Activated CD4-positive, alpha-beta T cell treated with anti-CD3 and anti-CD28 coated beads for 36 hours (primary cell): ENCODE results near the gene TNIP3. TPM values are rescaled to one million over a fixed set of nuclear protein-coding genes. Genes with fewer than 3 reads are reported as not detected.

Experiments
- ATAC-seq: fragments of 200-7000 bp; cut with Tn5 transposase; one replicate; pipeline ENCODE4 v1.10.0; 2021; ENCODE audit warnings: mild to moderate bottlenecking, moderate library complexity
- CTCF ChIA-PET: fragments of 350-600 bp; sonication (Branson Sonifier 250); formaldehyde crosslinking; loops from one replicate; lab custom pipeline; 2021; ENCODE audit warnings: antibody characterized with exemption; lab: Charles Lee
- POLR2A ChIA-PET: fragments of 350-600 bp; sonication (Branson Sonifier 250); formaldehyde crosslinking; loops from one replicate; lab custom pipeline; 2021; ENCODE audit warnings: antibody characterized with exemption, inconsistent platforms; lab: Charles Lee
- DNase-seq: peaks from one replicate; pipeline ENCODE4 v3.0.0-alpha.2; 2020
- H3K27ac Mint-ChIP-seq: one replicate; pipeline ENCODE4 v1.8.0; 2021; ENCODE audit warnings: mixed read lengths
- H3K27me3 Mint-ChIP-seq: one replicate; pipeline ENCODE4 v1.8.0; 2021; ENCODE audit warnings: mixed read lengths
- H3K36me3 Mint-ChIP-seq: one replicate; pipeline ENCODE4 v1.8.0; 2021; ENCODE audit warnings: low read depth, mixed read lengths
- H3K4me1 Mint-ChIP-seq: one replicate; pipeline ENCODE4 v1.8.0; 2021; ENCODE audit warnings: mixed read lengths
- H3K4me3 Mint-ChIP-seq: one replicate; pipeline ENCODE4 v1.8.0; 2021; ENCODE audit warnings: mild to moderate bottlenecking, moderate library complexity, mixed read lengths
- H3K9me3 Mint-ChIP-seq: one replicate; pipeline ENCODE4 v1.8.0; 2021; ENCODE audit warnings: low read depth, mixed read lengths
- intact Hi-C, 2 experiments: fragments of 100-400 bp; cut with DNase I in 1 of 2; cut with micrococcal nuclease in 1 of 2; formaldehyde crosslinking; loops; one replicate each; pipeline versions ENCODE4 v1.14.2 to v1.15.1; 2022 to 2024; cut with DNase I, micrococcal nuclease
- total RNA-seq, 2 experiments: library from RNA; stranded (reverse); gene quantifications; one replicate each; pipeline ENCODE4 v1.2.3, GENCODE V29; 2021

TNIP3 gene
- total RNA-seq, 2 experiments from 2014 or later: 3.7 to 4.8 TPM

GRCh38 chr4:121192013-121192412 lies 27.9 kb upstream of the TNIP3 start:
- Mint-ChIP-seq H3K36me3 (peaks cover 2% of the 10 kb centered on the region), H3K4me3 (peak overlapping the region; percentile 42), H3K27ac (no peak overlapping the region), H3K27me3 (no peaks in the 10 kb centered on the region), H3K9me3 (no peaks in the 10 kb centered on the region), H3K4me1 (peaks cover 63% of the 10 kb centered on the region)
- ChIA-PET POLR2A (no interaction called here), CTCF (interaction anchor here (0.5 to 6.6 kb wide), 58 partner anchors 9 to 462 kb away, joined by 3 to 60 read pairs (median 4); partner anchors contain the start of genes QRFPR and TNIP3)
- intact Hi-C loops: loop anchor here (1.0 to 5.0 kb wide), 7 partner anchors 35 to 535 kb away; no protein-coding TSS in a partner anchor
- DNase-seq: no peak
- no peak for ATAC-seq

- Mint-ChIP-seq H3K9me3 (no peaks in the 10 kb centered on the region), H3K4me3 (no peak overlapping the region), H3K36me3 (peaks cover 2% of the 10 kb centered on the region), H3K27me3 (no peaks in the 10 kb centered on the region), H3K27ac (no peak overlapping the region), H3K4me1 (peaks cover 64% of the 10 kb centered on the region)
- ATAC-seq (no peak), DNase-seq (no peak)
- intact Hi-C loops: loop anchor here (2.0 to 5.0 kb wide), 3 partner anchors 35 to 536 kb away; no protein-coding TSS in a partner anchor
- ChIA-PET POLR2A (no interaction called here), CTCF (interaction anchor here (1.1 to 6.6 kb wide), 17 partner anchors 8 to 1036 kb away, joined by 3 to 60 read pairs (median 10); no protein-coding TSS in a partner anchor)
Measured at GRCh38 chr4:121191361-121191760, 27.2 kb upstream of the TNIP3 start.

DNA sequence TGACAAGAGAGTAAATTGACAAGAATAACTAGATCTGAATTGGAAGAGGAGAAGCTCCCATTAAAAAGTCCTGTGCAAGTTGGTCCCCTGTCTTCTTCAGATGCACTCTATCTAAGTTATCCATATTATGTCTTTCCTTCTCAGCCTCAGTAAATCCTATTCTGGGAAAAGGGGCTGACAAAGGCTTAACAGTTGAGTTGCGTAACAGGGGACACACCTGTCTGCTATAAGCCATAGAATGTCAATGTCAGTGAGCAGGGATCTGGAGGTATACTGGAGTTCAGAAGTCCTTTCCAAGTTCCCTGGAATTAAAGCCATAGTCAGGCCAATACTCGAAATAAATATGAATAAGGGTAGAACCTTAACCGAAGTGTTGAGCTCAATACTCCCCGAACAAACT lies 26.3 kb upstream of the TNIP3 start:
- Mint-ChIP-seq H3K4me1 (peaks cover 67% of the 10 kb centered on the region), H3K27me3 (no peaks in the 10 kb centered on the region), H3K9me3 (no peaks in the 10 kb centered on the region), H3K27ac (peak overlapping the region; percentile 81), H3K36me3 (peaks cover 2% of the 10 kb centered on the region), H3K4me3 (no peak overlapping the region)
- ChIA-PET CTCF (interaction anchor here (0.8 to 6.6 kb wide), 14 partner anchors 7 to 1035 kb away, joined by 3 to 60 read pairs (median 4); no protein-coding TSS in a partner anchor), POLR2A (no interaction called here)
- intact Hi-C loops: loop anchor here (2.0 to 5.0 kb wide), 3 partner anchors 36 to 537 kb away; no protein-coding TSS in a partner anchor
- no peak for ATAC-seq
- DNase-seq: no peak

DNA sequence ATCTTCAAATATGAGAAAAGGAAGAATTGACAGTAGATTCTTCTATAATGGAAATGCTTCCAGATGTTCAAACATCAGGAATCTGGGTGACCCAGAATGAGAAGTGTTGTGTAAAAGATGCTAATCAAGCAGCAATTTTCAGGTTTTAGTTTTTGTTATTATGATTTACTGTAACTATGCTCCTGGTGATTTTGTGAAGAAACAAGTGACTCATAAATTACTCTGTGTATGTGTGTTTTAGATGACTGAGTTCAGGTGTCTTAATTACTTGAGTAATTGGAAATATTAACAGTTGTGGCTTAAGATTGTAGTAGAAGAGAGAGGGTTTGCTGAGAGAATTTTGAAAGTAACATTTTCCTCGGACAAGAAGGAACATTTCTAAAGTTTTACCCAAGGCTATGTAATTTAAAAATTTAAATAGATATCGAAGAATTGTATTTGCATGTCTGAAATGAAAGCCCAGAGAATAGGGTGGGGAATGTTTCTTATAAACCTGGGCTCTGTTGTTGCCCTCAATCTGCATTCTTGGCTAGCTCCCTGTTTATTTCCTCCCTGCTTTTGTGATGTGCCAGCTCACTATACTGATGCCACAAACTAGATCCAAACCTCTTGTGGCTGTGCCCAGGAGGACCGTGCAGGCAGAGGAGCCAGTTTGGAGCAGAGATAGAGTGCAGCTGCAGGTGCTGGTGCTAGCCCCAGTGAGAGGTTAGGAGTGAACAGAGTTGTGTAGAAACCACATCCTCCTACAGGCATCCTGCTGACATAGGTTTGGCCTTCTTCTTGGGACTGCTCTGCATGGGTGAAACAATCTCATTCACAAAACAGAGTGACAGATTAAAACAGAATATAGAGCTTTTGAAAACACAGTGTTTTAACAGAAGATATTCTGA lies 25.4 kb upstream of the TNIP3 start:
- no peaks in the 10 kb centered on the region for H3K27me3 Mint-ChIP-seq
- ATAC-seq (peak; percentile 94), DNase-seq (peak; percentile 58)
- no peaks in the 10 kb centered on the region for H3K9me3 Mint-ChIP-seq
- peaks cover 69% of the 10 kb centered on the region for H3K4me1 Mint-ChIP-seq
- CTCF ChIA-PET: interaction anchor here (0.6 to 6.6 kb wide), 9 partner anchors 9 to 119 kb away, joined by 3 to 60 read pairs (median 4); no protein-coding TSS in a partner anchor
- peak overlapping the region; percentile 24 for H3K4me3 Mint-ChIP-seq
- H3K36me3 Mint-ChIP-seq: peaks cover 4% of the 10 kb centered on the region
- intact Hi-C loops: loop anchor here (1.0 to 5.0 kb wide), 4 partner anchors 9 to 538 kb away; no protein-coding TSS in a partner anchor
- POLR2A ChIA-PET: no interaction called here
- peak overlapping the region; percentile 81 for H3K27ac Mint-ChIP-seq

DNA sequence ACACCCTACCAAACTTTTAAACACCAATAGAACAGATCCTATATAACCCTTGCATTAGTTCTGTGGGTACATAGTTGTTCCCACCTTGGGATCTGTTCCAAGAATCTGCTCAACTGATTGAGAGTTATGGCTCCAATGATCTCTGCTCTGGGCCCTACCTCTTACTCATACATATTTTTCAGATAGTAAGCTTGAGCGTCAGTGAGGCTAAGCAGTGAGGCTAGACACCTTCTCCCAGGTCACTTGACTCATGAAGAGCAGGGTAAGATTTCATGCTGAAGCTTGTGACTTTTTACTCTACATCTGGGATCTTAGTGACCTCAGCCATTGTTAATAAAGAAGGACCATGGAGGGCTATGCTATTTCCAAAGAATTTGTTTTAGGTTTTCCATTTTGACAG lies 23.1 kb upstream of the TNIP3 start:
- ChIA-PET CTCF (interaction anchor here (0.5 to 6.6 kb wide), 6 partner anchors 10 to 121 kb away, joined by 3 to 60 read pairs (median 5); no protein-coding TSS in a partner anchor), POLR2A (no interaction called here)
- no peak overlapping the region for H3K4me3 Mint-ChIP-seq
- DNase-seq: no peak
- H3K36me3 Mint-ChIP-seq: peaks cover 8% of the 10 kb centered on the region
- no peaks in the 10 kb centered on the region for H3K9me3 Mint-ChIP-seq
- no peak for ATAC-seq
- H3K27ac Mint-ChIP-seq: no peak overlapping the region
- peaks cover 68% of the 10 kb centered on the region for H3K4me1 Mint-ChIP-seq
- no peaks in the 10 kb centered on the region for H3K27me3 Mint-ChIP-seq
- intact Hi-C loops: no loop called here

GRCh38 chr4:121185960-121186359 lies 21.8 kb upstream of the TNIP3 start:
- Mint-ChIP-seq H3K27me3 (no peaks in the 10 kb centered on the region), H3K4me3 (no peak overlapping the region), H3K4me1 (peaks cover 67% of the 10 kb centered on the region), H3K36me3 (peaks cover 11% of the 10 kb centered on the region), H3K27ac (no peak overlapping the region), H3K9me3 (no peaks in the 10 kb centered on the region)
- ATAC-seq: no peak
- no peak for DNase-seq
- POLR2A ChIA-PET: no interaction called here
- CTCF ChIA-PET: interaction anchor here (1.5 kb wide), 1 partner anchor 62 kb away, joined by 3 read pairs; no protein-coding TSS in a partner anchor
- intact Hi-C loops: no loop called here

GRCh38 chr4:121183989-121184388 lies 19.9 kb upstream of the TNIP3 start:
- Mint-ChIP-seq H3K4me3 (no peak overlapping the region), H3K9me3 (peaks cover 2% of the 10 kb centered on the region), H3K27me3 (no peaks in the 10 kb centered on the region), H3K4me1 (peaks cover 67% of the 10 kb centered on the region), H3K36me3 (peaks cover 20% of the 10 kb centered on the region), H3K27ac (no peak overlapping the region)
- intact Hi-C loops: loop anchor here in 1 of 2 experiments (5.0 kb wide), 1 partner anchor 47 kb away; no protein-coding TSS in a partner anchor
- no peak for ATAC-seq
- CTCF ChIA-PET: interaction anchor here (1.4 to 3.5 kb wide), 2 partner anchors 8 to 123 kb away, joined by 3 to 31 read pairs; no protein-coding TSS in a partner anchor
- POLR2A ChIA-PET: no interaction called here
- no peak for DNase-seq

DNA sequence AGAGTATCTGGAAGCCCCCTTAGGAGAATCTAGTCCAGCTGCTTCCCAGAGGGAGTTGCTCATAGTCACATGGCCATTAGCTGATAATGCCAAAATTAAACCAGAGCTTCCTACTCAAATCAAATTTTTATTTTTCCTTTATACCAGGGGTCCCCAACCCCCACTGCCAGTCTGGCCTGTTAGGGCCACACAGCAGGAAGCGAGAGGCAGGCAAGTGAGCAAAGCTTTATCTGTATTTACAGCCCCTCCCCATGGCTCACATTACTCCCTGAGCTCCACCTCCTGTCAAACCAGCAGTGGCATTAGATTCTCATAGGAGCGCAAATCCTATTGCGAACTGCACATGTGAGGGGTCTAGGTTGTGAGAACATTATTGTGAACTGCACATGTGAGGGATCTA lies 19.2 kb upstream of the TNIP3 start:
- ATAC-seq (no peak), DNase-seq (no peak)
- ChIA-PET CTCF (interaction anchor here (0.7 to 3.5 kb wide), 5 partner anchors 8 to 184 kb away, joined by 3 to 31 read pairs (median 3); no protein-coding TSS in a partner anchor), POLR2A (no interaction called here)
- Mint-ChIP-seq H3K4me1 (peaks cover 67% of the 10 kb centered on the region), H3K9me3 (peaks cover 2% of the 10 kb centered on the region), H3K36me3 (peaks cover 23% of the 10 kb centered on the region), H3K27ac (no peak overlapping the region), H3K27me3 (no peaks in the 10 kb centered on the region), H3K4me3 (no peak overlapping the region)
- intact Hi-C loops: loop anchor here in 1 of 2 experiments (5.0 kb wide), 1 partner anchor 46 kb away; no protein-coding TSS in a partner anchor

DNA sequence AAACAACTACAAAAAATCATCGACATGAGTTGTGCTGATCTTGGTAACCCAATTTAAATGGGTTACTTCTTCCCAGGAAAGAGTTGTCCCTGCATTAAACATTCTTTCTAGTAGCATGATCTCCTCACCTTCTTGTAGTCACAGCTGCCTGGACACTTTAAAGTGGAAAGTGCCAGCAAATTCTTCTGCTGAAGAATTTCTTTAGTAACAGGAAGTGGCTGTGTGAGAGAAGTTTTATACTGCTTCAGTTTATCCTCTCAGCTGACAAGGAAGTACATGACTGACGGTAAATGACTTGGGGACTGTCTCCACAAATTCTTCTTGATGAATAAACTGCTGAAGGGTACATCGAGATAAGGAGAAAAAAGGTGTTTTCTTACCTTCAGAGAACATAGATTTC lies 18.2 kb upstream of the TNIP3 start:
- Mint-ChIP-seq H3K4me3 (peak overlapping the region; percentile 73), H3K9me3 (peaks cover 2% of the 10 kb centered on the region), H3K27me3 (no peaks in the 10 kb centered on the region), H3K4me1 (peaks cover 70% of the 10 kb centered on the region), H3K36me3 (peaks cover 21% of the 10 kb centered on the region), H3K27ac (peak overlapping the region; percentile 93)
- POLR2A ChIA-PET: no interaction called here
- intact Hi-C loops: loop anchor here in 1 of 2 experiments (5.0 kb wide), 1 partner anchor 45 kb away; no protein-coding TSS in a partner anchor
- CTCF ChIA-PET: interaction anchor here (0.6 to 3.5 kb wide), 6 partner anchors 10 to 1740 kb away, joined by 3 to 31 read pairs (median 3); partner anchors contain the start of gene NUDT6
- DNase-seq: peak; percentile 20
- ATAC-seq: peak; percentile 57

DNA sequence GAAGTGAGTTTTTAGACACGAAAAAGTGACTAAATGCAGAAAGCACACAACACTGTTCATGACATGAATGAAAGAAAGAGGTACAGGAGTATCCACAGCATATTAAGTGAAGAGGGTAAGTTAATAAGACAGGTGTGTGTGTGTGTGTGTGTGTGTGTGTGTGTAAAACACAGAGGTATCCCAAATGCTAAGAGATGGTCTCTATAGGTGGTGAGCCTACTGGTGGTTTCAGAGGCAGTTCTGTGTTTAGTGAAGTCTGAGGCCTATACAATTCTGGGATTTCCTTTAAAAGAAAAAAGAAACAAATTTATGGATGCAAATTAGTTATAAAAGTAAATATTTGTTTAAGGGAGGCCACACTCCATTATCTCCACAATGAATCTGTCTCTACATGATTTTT lies 17.4 kb upstream of the TNIP3 start:
- intact Hi-C loops: loop anchor here in 1 of 2 experiments (2.0 to 5.0 kb wide), 2 partner anchors 27 to 44 kb away; no protein-coding TSS in a partner anchor
- Mint-ChIP-seq H3K27ac (peak overlapping the region; percentile 85), H3K27me3 (no peaks in the 10 kb centered on the region), H3K4me3 (peak overlapping the region; percentile 73), H3K4me1 (peaks cover 74% of the 10 kb centered on the region), H3K36me3 (peaks cover 21% of the 10 kb centered on the region), H3K9me3 (peaks cover 2% of the 10 kb centered on the region)
- ATAC-seq: no peak
- POLR2A ChIA-PET: no interaction called here
- no peak for DNase-seq
- CTCF ChIA-PET: interaction anchor here (0.7 to 3.5 kb wide), 3 partner anchors 10 to 1741 kb away, joined by 3 to 31 read pairs (median 8); partner anchors contain the start of gene NUDT6
